ENCODE results near the gene ACP2.

ACP2 gene

GRCh38 chr11:47271961-47272661 is 23.5 kb upstream of the ACP2 start:
- TF ChIP-seq TAF1 (IDR thresholded peaks at IDR 0.05; ENCODE audit: low read depth) = no peak

- TF ChIP-seq USF1 (IDR thresholded peaks at IDR 0.05) (no peak), EGR1 (IDR thresholded peaks at IDR 0.05) (no peak), NFIC (IDR thresholded peaks at IDR 0.05) (no peak), REST (IDR thresholded peaks at IDR 0.05; ENCODE audit: low read depth) (no peak), TAF1 (IDR thresholded peaks at IDR 0.05; ENCODE audit: low read depth) (no peak), TCF12 (IDR thresholded peaks at IDR 0.05; ENCODE audit: low read depth) (no peak), EP300 (IDR thresholded peaks at IDR 0.05; ENCODE audit: borderline replicate concordance) (no peak), ZBTB7A (IDR thresholded peaks at IDR 0.05; ENCODE audit: low read depth) (no peak), CEBPB (IDR thresholded peaks at IDR 0.05) (no peak), MAX (IDR thresholded peaks at IDR 0.05) (no peak), RAD21 (IDR thresholded peaks at IDR 0.05; ENCODE audit: low read depth) (no peak), CREB1 (IDR thresholded peaks at IDR 0.05; ENCODE audit: low read depth) (no peak), FOXM1 (IDR thresholded peaks at IDR 0.05; ENCODE audit: borderline replicate concordance, low read depth) (no peak), YY1 (IDR thresholded peaks at IDR 0.05; ENCODE audit: low read depth) (no peak)
These were observed 22.7 kb upstream of the ACP2 start for GRCh38 chr11:47271328-47271727.

GRCh38 chr11:47270331-47271271 is 22.0 kb upstream of the ACP2 start:
- TF ChIP-seq EGR1 (IDR thresholded peaks at IDR 0.05) = peak; percentile 57
- TF ChIP-seq REST (IDR thresholded peaks at IDR 0.05; ENCODE audit: low read depth) = peak; percentile 60
- no peak for TF ChIP-seq MAX (IDR thresholded peaks at IDR 0.05)

GRCh38 chr11:47269829-47270305 is 21.3 kb upstream of the ACP2 start, which contains the start of gene MADD:
Gene MADD, plus strand, starts transcription at chr11:47270133.
- TF ChIP-seq TAF1 (IDR thresholded peaks at IDR 0.05; ENCODE audit: low read depth) (peak; percentile 34), ZBTB7A (IDR thresholded peaks at IDR 0.05; ENCODE audit: low read depth) (peak; percentile 62; the same call in 1 of the 2 replicates), MAX (IDR thresholded peaks at IDR 0.05) (no peak)

GRCh38 chr11:47269002-47269828 is 20.6 kb upstream of the ACP2 start:
- TF ChIP-seq RAD21 (IDR thresholded peaks at IDR 0.05; ENCODE audit: low read depth) (no peak), TCF12 (IDR thresholded peaks at IDR 0.05; ENCODE audit: low read depth) (peak; percentile 14; the same call in 1 of the 2 replicates), CEBPB (IDR thresholded peaks at IDR 0.05) (no peak), EP300 (IDR thresholded peaks at IDR 0.05; ENCODE audit: borderline replicate concordance) (peak; percentile 45; the same call in 1 of the 2 replicates), MAX (IDR thresholded peaks at IDR 0.05) (peak; percentile 97), EGR1 (IDR thresholded peaks at IDR 0.05) (no peak; the same call in 1 of the 2 replicates), REST (IDR thresholded peaks at IDR 0.05; ENCODE audit: low read depth) (no peak), CREB1 (IDR thresholded peaks at IDR 0.05; ENCODE audit: low read depth) (no peak), USF1 (IDR thresholded peaks at IDR 0.05) (no peak), NFIC (IDR thresholded peaks at IDR 0.05) (no peak), TAF1 (IDR thresholded peaks at IDR 0.05; ENCODE audit: low read depth) (peak; percentile 24; the same call in 1 of the 2 replicates), FOXM1 (IDR thresholded peaks at IDR 0.05; ENCODE audit: borderline replicate concordance, low read depth) (no peak), YY1 (IDR thresholded peaks at IDR 0.05; ENCODE audit: low read depth) (peak; percentile 33; the same call in 1 of the 2 replicates), TEAD4 (IDR thresholded peaks at IDR 0.05) (no peak; the same call in 1 of the 2 replicates), ZBTB7A (IDR thresholded peaks at IDR 0.05; ENCODE audit: low read depth) (0 out of 2 replicates have a peak, but pooled peaks have one; percentile 48)
